GM19468 (cell line): Measurements from ENCODE around the gene KCNJ16.

Experiments used
- ATAC-seq: cut with Tn5 transposase; IDR thresholded peaks from one replicate; pipeline ENCODE4 v1.9.1; 2021; ENCODE audit warnings: mild to moderate bottlenecking, moderate library complexity, moderate number of reproducible peaks; ENCODE audit not compliant: unreplicated experiment; ENCODE audit errors: extremely low read depth

KCNJ16 gene

GRCh38 chr17:70123193-70123592 lies 48.2 kb downstream of the KCNJ16 start:
- ATAC-seq = no peak

- ATAC-seq = no peak
These were observed 49.7 kb downstream of the KCNJ16 start for GRCh38 chr17:70124723-70125122.

GRCh38 chr17:70127221-70127873 lies 52.3 kb downstream of the KCNJ16 start:
- no peak for ATAC-seq

- ATAC-seq = no peak
These were observed 53.8 kb downstream of the KCNJ16 start for GRCh38 chr17:70128727-70129238.

GRCh38 chr17:70130289-70130688 lies 55.3 kb downstream of the KCNJ16 start:
- no peak for ATAC-seq

GRCh38 chr17:70132505-70132904 lies 57.5 kb downstream of the KCNJ16 start:
- no peak for ATAC-seq

GRCh38 chr17:70134042-70134441 lies 59.0 kb downstream of the KCNJ16 start:
- ATAC-seq = no peak

GRCh38 chr17:70134777-70135176 lies 59.8 kb downstream of the KCNJ16 start:
- ATAC-seq = no peak

GRCh38 chr17:70136131-70136530 lies 61.1 kb downstream of the KCNJ16 start:
- ATAC-seq = no peak

- ATAC-seq = peak; percentile 98
These were observed 62.6 kb downstream of the KCNJ16 start for GRCh38 chr17:70137451-70138230.

- no peak for ATAC-seq
These were observed 63.4 kb downstream of the KCNJ16 start for GRCh38 chr17:70138291-70138865.

- ATAC-seq = no peak
These were observed 64.5 kb downstream of the KCNJ16 start for GRCh38 chr17:70139449-70139993.

GRCh38 chr17:70144260-70144846 lies 69.3 kb downstream of the KCNJ16 start:
- no peak for ATAC-seq

GRCh38 chr17:70153210-70153609 lies 78.2 kb downstream of the KCNJ16 start:
- no peak for ATAC-seq

- no peak for ATAC-seq
These were observed 82.1 kb downstream of the KCNJ16 start for GRCh38 chr17:70157151-70157550.

GRCh38 chr17:70158180-70158579 lies 83.2 kb downstream of the KCNJ16 start:
- ATAC-seq = no peak

- no peak for ATAC-seq
These were observed 83.6 kb downstream of the KCNJ16 start for GRCh38 chr17:70158591-70158990.

- ATAC-seq = no peak
These were observed 85.0 kb downstream of the KCNJ16 start for GRCh38 chr17:70159980-70160379.

GRCh38 chr17:70161519-70161918 lies 86.5 kb downstream of the KCNJ16 start:
- no peak for ATAC-seq

GRCh38 chr17:70165383-70165782 lies 90.4 kb downstream of the KCNJ16 start:
- no peak for ATAC-seq

GRCh38 chr17:70166615-70167014 lies 91.6 kb downstream of the KCNJ16 start:
- ATAC-seq = no peak
